Activated CD4-positive, alpha-beta T cell treated with anti-CD3 and anti-CD28 coated beads, Interleukin-2, amount 50 U/mL, for 4 hours (primary cell): ENCODE data around the gene C8A.

Experiments used
- DNase-seq, 2 experiments: peaks; one replicate each; pipeline ENCODE4 v3.0.0-alpha.2; 2020

The C8A gene

DNA sequence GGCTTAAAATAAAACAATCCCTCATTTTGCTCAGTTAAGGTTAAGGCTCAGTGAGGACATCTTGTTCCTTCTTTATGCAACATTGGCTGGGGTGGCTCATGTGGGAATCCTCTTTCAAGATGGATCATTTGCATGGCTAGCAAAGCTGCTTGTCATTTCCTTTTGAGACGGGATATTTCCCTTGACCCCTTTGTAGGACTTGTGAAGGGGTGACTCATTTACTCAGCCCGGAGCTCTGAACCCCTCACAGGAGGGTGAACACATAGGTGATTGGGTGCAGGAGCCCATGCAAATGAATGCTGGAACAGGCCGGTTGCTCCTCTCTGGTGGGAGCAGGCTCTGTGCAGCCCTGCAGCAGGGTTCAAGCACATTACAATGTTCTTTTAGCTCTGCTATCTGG, 15.8 kb upstream of the C8A start:
- DNase-seq, result no peak

DNA sequence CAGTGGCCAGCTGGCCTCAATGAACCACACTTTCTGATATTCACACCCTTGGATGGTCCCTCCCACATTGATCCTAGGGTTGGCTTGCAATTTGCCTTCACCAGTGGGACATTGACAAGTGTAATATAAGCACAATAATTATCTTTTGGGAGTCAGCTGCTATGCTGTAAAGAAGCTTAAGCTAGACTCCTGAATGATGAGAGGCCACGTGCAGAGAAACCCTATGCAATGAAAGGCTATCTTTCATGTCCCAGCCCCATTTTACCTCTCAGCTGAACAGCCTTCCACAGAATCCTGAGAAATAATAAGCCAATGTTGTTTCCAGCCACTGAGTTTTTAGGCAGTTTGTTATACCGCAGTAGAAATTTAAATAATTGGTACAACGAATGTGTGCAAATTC, 11.1 kb upstream of the C8A start:
- no peak for DNase-seq

DNA sequence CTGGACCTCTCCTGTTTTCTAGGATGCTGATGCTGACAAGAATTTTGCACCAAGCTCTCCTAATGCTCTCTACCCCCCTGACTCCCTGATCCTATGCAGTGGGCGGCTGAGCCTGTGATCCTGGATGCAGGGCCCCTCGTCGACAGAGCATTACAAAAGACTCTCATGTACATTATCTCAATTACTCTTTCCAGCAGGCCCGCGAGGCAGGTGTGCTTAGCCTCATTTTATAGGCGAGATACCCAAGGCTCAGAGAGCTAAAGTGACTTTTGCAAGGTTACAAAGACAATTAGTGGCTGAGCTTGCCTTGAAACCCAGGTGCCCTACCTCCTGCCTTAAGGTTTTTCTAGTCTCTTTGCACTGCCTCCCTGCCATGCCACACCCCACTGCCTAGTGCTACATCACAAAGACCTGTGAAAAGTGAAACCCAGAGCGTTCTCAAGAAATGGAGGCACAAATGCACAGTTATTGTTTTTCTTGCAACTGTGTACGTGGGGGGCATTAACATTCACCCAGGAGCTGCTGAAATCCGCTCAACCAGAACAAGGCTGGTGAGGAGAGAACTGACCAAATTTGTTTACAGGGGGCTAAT, 10.0 kb upstream of the C8A start:
- DNase-seq, result no peak

DNA sequence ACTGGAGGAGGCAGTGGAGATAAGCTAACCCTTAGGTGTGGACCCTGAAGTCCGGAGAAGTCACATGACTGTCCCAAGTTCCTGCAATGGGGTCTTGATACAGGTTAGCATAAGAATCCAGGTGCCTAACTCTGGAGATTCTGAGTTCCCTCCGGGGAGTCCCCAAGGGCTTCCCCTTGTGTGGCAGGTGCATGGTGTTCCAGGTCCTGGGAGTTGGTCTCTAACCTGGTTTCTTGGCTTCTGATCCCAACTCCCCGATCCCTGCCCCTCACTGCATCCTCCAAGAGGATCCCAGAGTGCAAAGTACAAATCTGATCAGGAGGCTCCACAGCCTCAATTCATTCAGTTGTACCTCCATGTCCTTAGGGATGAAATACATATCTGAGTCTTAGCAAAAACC, 9.3 kb upstream of the C8A start:
- DNase-seq, result no peak

DNA sequence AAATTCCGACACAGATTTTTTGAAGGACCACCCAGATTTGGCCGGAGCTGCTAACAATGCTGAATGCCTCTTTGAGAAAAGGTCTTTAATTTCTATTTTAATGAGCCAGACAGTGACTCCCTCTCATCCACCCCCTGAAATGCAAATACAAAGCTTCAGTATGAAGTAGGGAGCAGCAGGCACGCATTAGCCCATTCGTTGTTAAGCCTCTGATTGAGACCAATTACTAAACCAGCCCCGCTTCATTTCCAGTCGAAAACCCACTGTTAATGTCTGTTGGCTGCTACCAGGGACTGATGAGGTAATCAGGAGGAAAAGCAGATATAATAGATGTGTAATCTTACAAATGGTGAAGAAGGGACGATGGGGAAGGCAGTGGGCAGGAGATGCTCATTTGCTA, 4.8 kb upstream of the C8A start:
- no peak for DNase-seq

DNA sequence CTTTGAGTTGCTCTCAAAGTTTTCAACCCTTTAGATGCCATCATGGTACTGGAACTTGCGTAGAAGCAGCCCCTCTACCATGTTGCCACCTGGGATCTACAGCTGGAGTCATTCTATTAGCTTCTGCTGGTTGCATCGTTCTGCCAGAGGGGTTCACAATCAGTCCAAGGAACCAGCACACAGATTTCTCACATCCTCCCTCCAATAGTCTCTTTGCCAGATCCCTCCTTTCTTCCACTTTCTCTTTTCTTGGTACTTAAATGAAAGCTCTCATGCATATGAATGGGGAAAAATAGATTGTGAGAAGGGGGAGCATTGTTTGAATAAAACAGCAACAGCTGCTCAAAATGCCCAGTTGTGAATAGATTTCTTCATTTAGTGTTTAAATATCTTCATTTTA, 4.2 kb upstream of the C8A start:
- DNase-seq, result no peak

DNA sequence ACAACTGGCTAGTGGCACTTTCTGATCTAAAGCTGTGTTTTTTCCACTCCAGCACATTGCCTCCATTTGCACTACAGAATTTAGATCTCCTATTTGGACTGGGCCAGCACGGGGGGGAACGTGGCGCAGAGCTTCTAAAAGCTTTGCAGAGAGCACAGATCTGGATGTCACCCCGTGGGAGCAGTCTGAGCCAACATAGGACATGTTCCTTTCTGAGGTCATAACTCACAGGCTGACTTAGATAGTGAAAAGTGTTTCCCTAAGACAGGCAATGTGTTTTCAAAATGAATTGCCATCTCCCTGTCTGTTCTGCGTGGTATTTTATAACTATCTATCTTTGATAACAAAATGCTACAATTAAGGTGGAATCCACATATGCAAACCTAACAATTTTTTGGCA, 3.7 kb upstream of the C8A start:
- no peak for DNase-seq

DNA sequence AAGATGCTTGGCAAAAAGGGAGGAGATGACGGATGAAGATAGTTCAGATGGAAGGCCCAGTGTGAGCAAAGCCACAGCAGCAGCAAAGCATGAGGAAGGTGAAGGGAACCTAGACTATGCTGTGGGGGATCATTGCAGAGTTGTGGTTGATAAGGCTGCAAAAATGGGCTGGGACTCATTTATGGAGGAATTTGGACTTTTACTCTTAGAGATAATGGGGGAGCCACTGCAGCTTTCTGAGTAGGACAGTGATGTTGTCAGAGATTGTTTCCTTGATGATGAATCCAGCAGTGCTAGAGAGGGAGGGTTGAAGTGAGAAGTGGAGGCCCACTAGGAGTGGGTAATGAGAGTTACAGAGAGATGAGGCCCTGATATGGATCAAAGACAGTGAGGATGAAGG, 2.1 kb upstream of the C8A start:
- no peak for DNase-seq

DNA sequence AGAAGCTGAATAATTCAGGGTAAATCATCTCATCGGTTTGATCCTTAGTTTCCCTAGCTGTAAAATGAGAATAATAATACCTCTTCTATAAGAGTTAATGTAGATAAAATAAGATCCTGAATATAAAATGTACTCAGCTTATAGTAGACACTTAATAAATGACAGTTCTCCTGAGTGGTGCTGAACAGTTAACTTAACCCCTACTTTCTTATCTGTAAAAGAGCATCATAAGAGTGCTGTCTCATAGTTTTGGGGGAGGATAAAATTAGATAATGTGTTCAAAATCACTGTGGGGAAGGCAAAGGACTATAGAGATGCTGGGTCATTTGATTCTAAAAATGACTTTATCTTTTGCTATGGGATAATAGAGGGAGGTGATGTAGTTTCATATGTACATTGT, 593 bp downstream of the C8A start:
- no peak for DNase-seq

DNA sequence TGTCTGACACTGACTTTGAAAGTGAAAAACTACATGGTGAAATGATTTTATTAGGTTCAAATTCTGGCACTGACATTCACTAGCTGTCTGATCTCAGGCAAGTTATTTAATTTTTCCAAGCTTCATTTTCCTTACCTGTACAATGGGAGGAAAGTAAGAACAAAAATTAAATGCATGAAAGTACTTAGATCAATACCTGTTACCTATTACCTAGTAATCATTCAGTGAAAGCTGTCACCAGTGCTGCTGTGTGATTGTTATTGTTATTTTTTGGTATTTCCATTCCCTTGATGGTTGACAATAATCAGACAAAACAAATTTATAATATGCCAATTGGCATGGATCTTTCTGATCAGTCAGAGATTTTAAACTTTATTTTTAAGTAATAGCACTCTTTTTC, 1.6 kb downstream of the C8A start:
- DNase-seq, result no peak

DNA sequence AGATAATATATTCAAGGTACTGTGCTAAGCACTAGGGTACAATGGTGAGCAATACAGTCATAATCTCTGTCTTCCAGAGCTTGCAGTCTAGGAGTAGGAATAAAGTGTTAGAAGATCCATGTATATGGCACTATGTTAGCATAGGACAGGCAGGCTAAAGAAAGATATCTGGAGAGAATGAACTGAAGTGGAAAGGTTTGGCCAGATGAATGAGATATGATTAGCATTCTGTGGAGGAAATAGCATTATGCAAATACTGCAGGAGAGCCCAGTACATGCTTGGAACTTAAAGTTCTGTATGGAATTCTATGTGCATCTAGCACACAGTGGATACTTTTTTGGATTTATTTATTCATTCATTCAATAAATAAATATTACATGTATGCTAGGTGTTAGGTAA, 4.7 kb downstream of the C8A start:
- DNase-seq, result no peak

DNA sequence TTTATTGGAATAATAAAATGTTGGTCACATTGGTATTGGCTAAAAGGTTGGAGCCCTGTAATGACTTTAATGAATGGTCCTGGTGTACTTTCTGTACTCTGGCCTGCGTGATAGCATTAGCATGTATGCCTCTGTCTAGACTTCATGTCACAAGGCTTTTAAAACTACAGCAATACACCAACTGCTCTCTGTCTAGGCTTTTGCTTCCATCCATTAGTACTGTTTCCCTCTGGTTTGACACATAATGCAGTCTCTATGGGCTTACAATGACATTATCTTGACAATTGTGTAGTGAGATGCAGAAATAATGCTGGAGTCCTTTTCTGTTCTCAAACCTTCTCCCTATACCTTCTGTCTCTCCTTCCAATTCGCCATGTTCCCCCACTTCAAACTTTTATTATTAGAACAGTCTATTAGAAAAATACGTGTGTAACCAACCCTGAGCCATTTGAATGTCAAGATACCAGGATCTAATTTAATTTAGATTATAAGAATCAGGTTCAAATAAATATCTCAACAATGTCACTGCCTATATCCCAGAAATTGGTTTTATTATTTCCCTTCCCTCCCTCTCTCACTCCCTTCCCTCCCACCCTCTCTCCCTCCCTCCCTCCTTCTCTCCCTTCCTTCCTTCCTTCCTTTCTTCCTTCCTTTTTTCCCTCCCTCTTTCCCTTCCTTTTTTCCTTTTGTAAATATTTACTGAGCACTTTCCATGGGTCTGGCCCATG, 8.8 kb downstream of the C8A start:
- DNase-seq, result no peak

DNA sequence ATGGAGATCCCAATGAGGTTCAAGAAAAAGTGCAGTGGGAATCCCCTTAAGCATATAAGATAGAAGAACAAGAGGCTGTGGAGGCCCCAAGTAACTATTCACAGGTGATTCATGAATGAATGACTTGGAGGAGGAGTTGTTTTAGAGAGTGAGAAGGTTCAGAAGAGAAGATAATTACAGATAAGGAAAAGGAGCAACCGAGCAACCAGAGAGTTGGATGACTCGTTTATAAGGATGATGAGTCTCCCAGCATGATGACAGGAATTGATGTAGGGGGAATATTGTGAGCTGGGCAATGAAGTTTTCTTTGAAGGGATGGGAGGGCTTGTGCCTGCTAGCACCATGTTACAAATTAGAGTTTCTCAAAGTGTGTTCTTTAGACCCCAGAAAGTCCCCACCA, 9.8 kb downstream of the C8A start:
- DNase-seq, result no peak

DNA sequence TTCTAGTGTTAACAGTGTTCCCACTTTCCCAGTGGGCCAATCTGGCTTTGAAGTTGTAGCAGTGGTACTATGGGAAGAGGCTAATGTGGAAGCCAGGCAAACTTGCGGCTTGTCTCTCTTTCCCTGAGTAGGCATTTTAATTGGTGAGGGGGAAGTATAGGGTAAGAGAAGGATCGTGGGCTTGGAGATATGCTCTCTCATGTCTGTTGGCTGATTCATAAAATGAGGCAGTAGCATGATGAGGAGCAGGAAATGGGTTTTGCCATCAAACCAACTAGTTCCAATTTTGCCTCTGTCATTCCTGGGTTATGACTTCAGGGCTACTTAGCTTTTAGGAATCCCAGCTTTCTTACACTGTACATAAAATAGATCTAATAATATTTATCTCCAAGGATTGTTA, 12.1 kb downstream of the C8A start:
- no peak for DNase-seq

DNA sequence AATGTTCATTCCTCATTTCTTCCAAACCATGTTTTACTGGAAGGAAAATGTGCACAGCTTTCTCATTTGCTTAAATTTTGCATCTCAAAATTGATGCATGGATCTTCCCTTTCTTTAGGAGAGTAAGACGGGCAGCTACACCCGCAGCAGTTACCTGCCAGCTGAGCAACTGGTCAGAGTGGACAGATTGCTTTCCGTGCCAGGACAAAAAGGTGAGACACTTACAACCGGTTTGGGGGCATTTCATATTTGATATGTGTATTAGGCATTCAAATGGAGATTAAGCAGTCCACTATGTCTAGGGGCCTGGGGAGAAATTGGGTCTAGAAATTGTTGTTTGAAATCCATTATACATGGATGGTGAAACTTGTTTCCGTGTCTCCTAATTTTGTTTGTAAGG, 12.9 kb downstream of the C8A start:
- no peak for DNase-seq

DNA sequence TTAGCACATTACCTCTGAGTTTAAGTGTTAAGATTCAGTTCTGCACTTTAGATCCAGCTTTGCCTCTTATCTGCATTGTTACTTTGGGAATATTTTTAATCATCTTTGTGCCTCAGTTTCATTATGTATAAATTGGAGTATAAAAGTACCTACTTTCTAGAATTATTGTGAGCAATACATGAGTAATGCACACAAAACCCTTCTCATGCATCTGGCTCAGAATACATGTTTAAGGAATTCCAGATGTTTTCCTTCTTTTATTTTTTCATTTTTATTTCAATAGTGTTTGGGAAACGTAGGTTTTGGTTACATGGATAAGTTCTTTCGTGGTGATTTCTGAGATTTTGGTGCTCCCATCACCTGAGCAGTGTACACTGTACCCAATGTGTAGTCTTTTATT, 14.2 kb downstream of the C8A start:
- DNase-seq, result no peak

DNA sequence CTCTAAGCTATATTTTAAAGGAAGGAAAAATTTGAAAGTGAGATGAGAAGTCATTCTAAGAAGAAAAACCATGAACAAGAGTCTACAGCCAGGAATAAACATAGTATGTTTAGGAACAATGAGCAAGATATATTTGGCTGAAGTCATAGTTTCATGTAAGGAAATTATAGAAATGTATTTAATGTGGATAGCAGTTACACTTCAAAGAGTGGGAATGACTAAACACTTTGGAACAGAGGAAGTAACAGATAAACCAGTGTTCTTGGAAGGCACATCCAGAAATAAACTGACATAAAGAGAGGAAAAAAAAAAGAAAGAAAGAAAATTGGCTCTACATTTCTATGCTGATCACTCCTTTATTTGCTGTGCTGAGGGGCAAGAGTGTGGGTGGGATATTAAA, 18.0 kb downstream of the C8A start:
- DNase-seq, result no peak

DNA sequence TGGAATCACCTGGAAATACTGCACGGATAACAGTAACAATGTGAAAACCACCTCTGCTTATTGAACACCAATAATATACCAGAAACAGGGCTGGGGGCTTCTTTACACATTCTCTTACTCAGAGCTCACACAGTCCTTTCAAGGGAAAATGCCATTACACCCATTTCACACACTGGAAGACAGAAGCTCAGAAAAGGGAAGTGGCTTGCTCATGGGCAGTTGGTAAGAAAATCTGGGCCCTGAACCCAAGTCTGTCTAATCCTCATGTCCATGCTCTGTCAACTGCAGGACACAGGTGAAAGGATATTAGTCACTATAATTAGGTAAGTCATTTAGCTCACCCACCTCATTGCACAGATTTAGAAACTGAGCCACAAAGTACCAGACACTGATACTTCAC, 18.6 kb downstream of the C8A start:
- DNase-seq, result no peak

DNA sequence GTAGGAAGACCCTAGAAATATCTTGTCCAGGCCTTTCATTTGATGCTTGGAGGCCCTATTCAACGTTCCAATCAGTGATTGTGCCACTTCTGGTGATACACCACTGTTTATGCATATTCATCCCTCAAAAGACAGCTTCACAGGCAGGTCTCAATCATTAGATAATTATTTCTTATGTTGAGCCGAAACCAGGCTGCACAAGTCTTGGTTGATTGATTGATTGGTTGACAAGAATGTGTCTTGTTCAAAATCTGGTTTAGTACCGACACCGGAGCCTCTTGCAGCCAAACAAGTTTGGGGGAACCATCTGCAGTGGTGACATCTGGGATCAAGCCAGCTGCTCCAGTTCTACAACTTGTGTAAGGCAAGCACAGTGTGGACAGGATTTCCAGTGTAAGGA, 20.1 kb downstream of the C8A start:
- DNase-seq, result no peak

DNA sequence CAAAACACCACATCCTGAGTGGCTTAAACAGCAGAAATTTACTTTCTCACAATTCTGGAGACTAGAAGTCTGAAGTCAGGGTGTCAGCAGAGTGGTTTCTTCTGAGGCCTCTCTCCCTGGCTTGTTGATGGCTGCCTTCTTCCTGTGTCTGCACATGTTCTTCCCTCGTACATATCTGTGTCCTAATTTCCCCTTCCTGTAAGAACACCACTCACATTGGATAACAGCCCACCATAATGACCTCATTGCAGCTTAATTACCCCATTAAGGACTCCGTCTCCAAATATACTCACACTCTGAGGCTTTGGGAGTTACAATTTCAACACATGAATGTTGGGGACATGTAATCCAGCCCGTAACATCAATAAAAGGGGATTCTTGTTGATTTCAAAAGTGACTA, 23.4 kb downstream of the C8A start:
- DNase-seq, result no peak

DNA sequence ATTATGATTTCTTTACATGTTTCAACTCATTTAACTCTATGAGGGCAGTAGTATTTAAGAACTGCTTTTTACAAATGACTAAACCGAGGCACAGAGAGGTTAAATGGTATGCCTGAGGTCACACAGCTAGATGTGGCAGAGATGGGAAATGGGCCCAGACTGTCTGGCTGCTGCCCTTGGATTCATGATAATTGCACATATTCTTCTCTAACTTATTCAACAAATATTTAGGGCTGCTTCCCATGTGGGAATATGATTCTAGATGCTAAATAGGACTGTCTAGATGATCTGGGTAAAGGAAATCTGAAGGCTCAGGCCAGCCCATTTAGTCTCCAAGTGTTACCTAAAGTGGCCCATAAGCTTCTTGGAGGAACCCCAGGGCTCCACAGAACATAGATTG, 26.2 kb downstream of the C8A start:
- DNase-seq, result no peak

DNA sequence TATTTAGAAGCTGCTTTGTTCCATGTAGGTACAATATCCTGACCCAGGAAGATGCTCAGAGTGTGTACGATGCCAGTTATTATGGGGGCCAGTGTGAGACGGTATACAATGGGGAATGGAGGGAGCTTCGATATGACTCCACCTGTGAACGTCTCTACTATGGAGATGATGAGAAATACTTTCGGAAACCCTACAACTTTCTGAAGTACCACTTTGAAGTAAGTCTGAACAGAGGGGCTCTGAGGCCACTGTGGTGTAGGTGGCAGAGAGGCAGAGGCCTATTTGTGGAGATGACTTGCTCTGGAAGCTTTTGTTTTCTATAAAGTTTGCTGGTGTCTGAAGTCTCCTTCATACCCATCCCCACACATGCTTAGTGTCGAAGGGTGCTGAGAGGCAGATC, 26.8 kb downstream of the C8A start:
- DNase-seq, result no peak

DNA sequence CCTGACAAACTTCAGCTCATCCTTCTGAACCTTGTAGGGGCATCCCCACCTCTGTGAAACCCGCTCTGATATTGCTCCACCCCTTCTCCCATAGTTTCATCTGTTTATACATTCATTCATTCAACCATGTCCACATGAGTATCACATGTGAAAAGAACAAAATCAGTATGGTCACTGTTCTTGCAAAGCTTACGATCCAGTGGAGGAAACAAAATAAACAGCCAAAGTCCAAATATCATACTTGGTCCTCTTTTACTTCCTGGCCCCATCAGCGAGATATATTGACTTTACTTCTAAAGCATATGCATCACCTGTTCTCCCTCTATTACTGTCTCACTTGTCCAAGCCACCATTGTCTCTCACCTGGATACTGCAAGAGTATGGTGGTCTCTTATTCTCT, 35.6 kb downstream of the C8A start:
- DNase-seq, result no peak

DNA sequence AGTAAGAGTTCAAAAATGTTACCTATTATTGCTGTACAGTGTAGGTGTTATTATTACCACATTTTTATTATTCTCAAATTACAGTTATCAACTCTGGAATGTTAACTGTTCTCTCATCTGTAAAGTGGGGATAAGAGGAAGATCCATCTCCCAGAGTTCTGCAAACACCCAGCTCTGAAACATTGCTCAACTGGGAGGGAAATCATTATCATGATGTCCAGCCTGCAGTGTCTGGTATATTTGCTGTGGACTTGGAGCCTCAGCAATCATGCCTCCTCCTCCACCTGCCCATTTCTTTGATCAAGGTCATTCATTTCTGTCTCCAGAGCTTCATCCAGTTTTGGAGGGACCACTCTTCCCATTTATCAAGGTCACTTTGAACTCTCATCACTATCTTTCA, 39.4 kb downstream of the C8A start:
- DNase-seq, result no peak
